ENCODE measurements around the gene MUC4. TPM values are rescaled to one million over a fixed set of nuclear protein-coding genes. Genes with fewer than 3 reads are reported as not detected.

MUC4 gene
- total RNA-seq, 1 donor from 2014 or later: 0.60 TPM

- TF ChIP-seq CTCF (IDR thresholded peaks at IDR 0.05; ENCODE audit: unreplicated experiment): no peak
- Mint-ChIP-seq H3K36me3 (ENCODE audit: insufficient read depth) (no peaks in the 10 kb centered on the region), H3K9me3 (ENCODE audit: low read depth) (no peaks in the 10 kb centered on the region), H3K27ac (no peak overlapping the region), H3K4me3 (ENCODE audit: low read depth) (no peak overlapping the region), H3K4me1 (ENCODE audit: low read depth) (peaks cover 9% of the 10 kb centered on the region), H3K27me3 (peaks cover 47% of the 10 kb centered on the region)
- no peak for DNase-seq (ENCODE audit: low spot score, unreplicated experiment)
These were observed 8.3 kb downstream of the MUC4 start for GRCh38 chr3:195803289-195803908.

GRCh38 chr3:195802795-195803194 lies 8.9 kb downstream of the MUC4 start:
- peaks cover 47% of the 10 kb centered on the region for H3K27me3 Mint-ChIP-seq
- peaks cover 9% of the 10 kb centered on the region for H3K4me1 Mint-ChIP-seq (ENCODE audit: low read depth)
- no peaks in the 10 kb centered on the region for H3K36me3 Mint-ChIP-seq (ENCODE audit: insufficient read depth)
- DNase-seq (ENCODE audit: low spot score, unreplicated experiment): no peak
- no peak overlapping the region for H3K4me3 Mint-ChIP-seq (ENCODE audit: low read depth)
- no peak for TF ChIP-seq CTCF (IDR thresholded peaks at IDR 0.05; ENCODE audit: unreplicated experiment)
- H3K27ac Mint-ChIP-seq: no peak overlapping the region
- no peaks in the 10 kb centered on the region for H3K9me3 Mint-ChIP-seq (ENCODE audit: low read depth)

GRCh38 chr3:195802261-195802701 lies 9.4 kb downstream of the MUC4 start:
- H3K9me3 Mint-ChIP-seq (ENCODE audit: low read depth): no peaks in the 10 kb centered on the region
- H3K27ac Mint-ChIP-seq: no peak overlapping the region
- H3K36me3 Mint-ChIP-seq (ENCODE audit: insufficient read depth): no peaks in the 10 kb centered on the region
- TF ChIP-seq CTCF (IDR thresholded peaks at IDR 0.05; ENCODE audit: unreplicated experiment): no peak
- H3K4me3 Mint-ChIP-seq (ENCODE audit: low read depth): no peak overlapping the region
- H3K4me1 Mint-ChIP-seq (ENCODE audit: low read depth): peaks cover 9% of the 10 kb centered on the region
- DNase-seq (ENCODE audit: low spot score, unreplicated experiment): no peak
- H3K27me3 Mint-ChIP-seq: peaks cover 47% of the 10 kb centered on the region

- DNase-seq (ENCODE audit: low spot score, unreplicated experiment): no peak
- Mint-ChIP-seq H3K36me3 (ENCODE audit: insufficient read depth) (no peaks in the 10 kb centered on the region), H3K27me3 (peaks cover 46% of the 10 kb centered on the region), H3K4me1 (ENCODE audit: low read depth) (peaks cover 9% of the 10 kb centered on the region), H3K9me3 (ENCODE audit: low read depth) (no peaks in the 10 kb centered on the region), H3K27ac (no peak overlapping the region), H3K4me3 (ENCODE audit: low read depth) (no peak overlapping the region)
- TF ChIP-seq CTCF (IDR thresholded peaks at IDR 0.05; ENCODE audit: unreplicated experiment): no peak
These were observed 10.2 kb downstream of the MUC4 start for GRCh38 chr3:195801251-195802183.

- Mint-ChIP-seq H3K9me3 (ENCODE audit: low read depth) (no peaks in the 10 kb centered on the region), H3K27me3 (peaks cover 38% of the 10 kb centered on the region), H3K27ac (no peak overlapping the region), H3K36me3 (ENCODE audit: insufficient read depth) (no peaks in the 10 kb centered on the region), H3K4me3 (ENCODE audit: low read depth) (no peak overlapping the region), H3K4me1 (ENCODE audit: low read depth) (peaks cover 9% of the 10 kb centered on the region)
- no peak for DNase-seq (ENCODE audit: low spot score, unreplicated experiment)
- TF ChIP-seq CTCF (IDR thresholded peaks at IDR 0.05; ENCODE audit: unreplicated experiment): no peak
These were observed 11.5 kb downstream of the MUC4 start for GRCh38 chr3:195800240-195800639.
